PC-3 (cell line): Measurements from ENCODE around the gene TSPAN32.

Source experiments
- EZH2 ChIP-seq: fragments of 300-600 bp; sonication (generic); IDR thresholded peaks from one replicate; pipeline ENCODE4 v1.6.1; 2017; ENCODE audit warnings: antibody characterized with exemption, mild to moderate bottlenecking, low read length; ENCODE audit not compliant: unreplicated experiment
- TF ChIP-seq, protein P1 (sequence below): fragments of 300-600 bp; sonication (generic); conservative IDR thresholded peaks from 2 replicates; pipeline ENCODE4 v1.5.1; 2017; ENCODE audit warnings: antibody characterized with exemption, low read depth, mild to moderate bottlenecking, low read length

DNA sequence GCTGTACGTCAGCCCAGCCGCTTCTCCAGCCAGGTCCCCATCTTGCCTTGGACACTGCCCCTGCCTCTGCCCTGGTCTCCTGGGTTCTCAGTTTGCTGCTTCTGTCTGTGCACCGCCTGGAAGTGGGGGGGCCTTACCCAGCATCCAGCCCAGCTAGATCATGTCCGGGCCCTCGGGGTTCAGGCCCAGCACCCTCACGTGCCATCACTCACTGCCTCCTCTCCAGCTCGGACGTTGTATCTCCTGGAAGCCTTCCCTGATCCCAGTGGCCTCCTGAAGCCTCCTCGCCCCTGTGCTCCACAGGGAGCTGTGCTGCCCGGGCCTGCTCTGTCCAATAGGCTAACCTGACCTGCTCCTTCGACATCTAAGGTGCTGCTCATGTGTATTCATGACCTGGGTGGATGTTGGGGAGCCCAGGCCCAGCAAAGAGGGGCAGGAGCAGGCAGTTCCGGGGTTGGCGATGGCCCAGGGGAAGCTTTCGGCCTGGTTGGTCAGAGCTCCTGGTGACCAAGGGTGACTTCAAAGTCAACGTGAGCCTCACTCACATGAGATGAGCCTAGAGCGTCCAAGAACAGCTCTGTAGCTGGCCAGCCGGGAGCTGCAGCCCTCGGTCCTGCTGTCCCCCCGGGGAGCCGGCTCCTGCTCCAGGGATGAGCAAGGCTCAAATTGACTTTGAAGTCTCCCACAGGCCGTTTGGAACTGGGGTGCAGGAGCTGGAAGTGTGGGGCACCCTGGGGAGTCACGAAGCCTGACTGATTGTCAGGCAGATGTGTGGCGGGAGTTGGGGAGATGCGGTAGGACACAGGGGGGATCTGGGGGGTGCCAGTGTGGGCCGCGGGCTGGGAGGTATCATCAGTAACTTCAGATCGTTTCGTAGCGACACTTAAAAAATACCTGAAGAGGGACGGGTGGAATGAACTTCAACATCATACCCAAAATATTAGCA, 26.2 kb upstream of the TSPAN32 start:
- TF ChIP-seq, protein P1, sequence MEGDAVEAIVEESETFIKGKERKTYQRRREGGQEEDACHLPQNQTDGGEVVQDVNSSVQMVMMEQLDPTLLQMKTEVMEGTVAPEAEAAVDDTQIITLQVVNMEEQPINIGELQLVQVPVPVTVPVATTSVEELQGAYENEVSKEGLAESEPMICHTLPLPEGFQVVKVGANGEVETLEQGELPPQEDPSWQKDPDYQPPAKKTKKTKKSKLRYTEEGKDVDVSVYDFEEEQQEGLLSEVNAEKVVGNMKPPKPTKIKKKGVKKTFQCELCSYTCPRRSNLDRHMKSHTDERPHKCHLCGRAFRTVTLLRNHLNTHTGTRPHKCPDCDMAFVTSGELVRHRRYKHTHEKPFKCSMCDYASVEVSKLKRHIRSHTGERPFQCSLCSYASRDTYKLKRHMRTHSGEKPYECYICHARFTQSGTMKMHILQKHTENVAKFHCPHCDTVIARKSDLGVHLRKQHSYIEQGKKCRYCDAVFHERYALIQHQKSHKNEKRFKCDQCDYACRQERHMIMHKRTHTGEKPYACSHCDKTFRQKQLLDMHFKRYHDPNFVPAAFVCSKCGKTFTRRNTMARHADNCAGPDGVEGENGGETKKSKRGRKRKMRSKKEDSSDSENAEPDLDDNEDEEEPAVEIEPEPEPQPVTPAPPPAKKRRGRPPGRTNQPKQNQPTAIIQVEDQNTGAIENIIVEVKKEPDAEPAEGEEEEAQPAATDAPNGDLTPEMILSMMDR, result no peak
- no peak for TF ChIP-seq EZH2
